Hepatocyte (in vitro differentiated cells): ENCODE measurements around the gene DDN. TPM values are rescaled to one million over a fixed set of nuclear protein-coding genes. Genes with fewer than 3 reads are reported as not detected.

Experiments
- DNase-seq: peaks from one replicate; pipeline ENCODE4 v3.0.0-alpha.2; 2016; ENCODE audit warnings: low spot score
- H2AFZ ChIP-seq: fragments of 200-600 bp; sonication (generic); 2 replicates; pipeline ENCODE4 v1.6.0; 2016; ENCODE audit warnings: antibody characterized with exemption, mild to moderate bottlenecking
- H3K27ac ChIP-seq: fragments of 200-600 bp; sonication (generic); 2 replicates; pipeline ENCODE4 v1.5.1; 2016; ENCODE audit warnings: mild to moderate bottlenecking
- H3K27me3 ChIP-seq: fragments of 200-600 bp; sonication (generic); 2 replicates; pipeline ENCODE4 v1.6.1; 2016
- H3K36me3 ChIP-seq: fragments of 200-600 bp; sonication (generic); replicated peaks from 2 replicates; pipeline ENCODE4 v1.5.1; 2016; ENCODE audit warnings: low read depth; ENCODE audit not compliant: insufficient read depth
- H3K4me1 ChIP-seq: fragments of 200-600 bp; sonication (generic); 2 replicates; pipeline ENCODE4 v1.5.1; 2016; ENCODE audit warnings: mild to moderate bottlenecking, moderate library complexity; ENCODE audit not compliant: insufficient read depth
- H3K4me2 ChIP-seq: fragments of 200-600 bp; sonication (generic); 2 replicates; pipeline ENCODE4 v1.6.0; 2016
- H3K4me3 ChIP-seq: fragments of 200-600 bp; sonication (generic); 2 replicates; pipeline ENCODE4 v1.5.1; 2016; ENCODE audit warnings: mild to moderate bottlenecking
- H3K79me2 ChIP-seq: fragments of 200-600 bp; sonication (generic); 2 replicates; pipeline ENCODE4 v1.6.0; 2017; ENCODE audit warnings: mild to moderate bottlenecking
- H3K9me2 ChIP-seq: fragments of 200-600 bp; sonication (generic); replicated peaks from 2 replicates; pipeline ENCODE4 v1.6.0; 2017; ENCODE audit warnings: mild to moderate bottlenecking; ENCODE audit not compliant: insufficient read depth
- H3K9me3 ChIP-seq: fragments of 200-600 bp; sonication (generic); 2 replicates; pipeline ENCODE4 v1.5.1; 2016; ENCODE audit warnings: low read depth, mild to moderate bottlenecking
- H4K20me1 ChIP-seq: fragments of 200-600 bp; sonication (generic); 2 replicates; pipeline ENCODE4 v1.6.0; 2016; ENCODE audit warnings: mild to moderate bottlenecking; ENCODE audit not compliant: insufficient read depth, poor library complexity, severe bottlenecking
- EZH2 ChIP-seq: fragments of 200-600 bp; sonication (generic); IDR thresholded peaks from 2 replicates; pipeline ENCODE4 v1.6.1; 2016; ENCODE audit warnings: antibody characterized with exemption, mild to moderate bottlenecking, borderline replicate concordance
- EZH2phosphoT487 ChIP-seq: fragments of 200-600 bp; sonication (generic); IDR thresholded peaks from one replicate; pipeline ENCODE4 v1.6.1; 2018; ENCODE audit warnings: antibody characterized with exemption, mild to moderate bottlenecking, low read depth, moderate library complexity; ENCODE audit not compliant: unreplicated experiment, severe bottlenecking
- WGBS: methylation state at CpG from one replicate; pipeline ENCODE4 v1.1.6; 2016; ENCODE audit warnings: low lambda C conversion rate; ENCODE audit errors: missing lambda C conversion rate; 5-methylcytosine and 5-hydroxymethylcytosine counted together
- polyA plus RNA-seq: library from polyadenylated mRNA; unstranded; fragments of >200 nt; fragmentation: Nextera tagmentation; extraction: Ambion mirVana; gene quantifications from 2 replicates; pipeline ENCODE4 v1.2.1, GENCODE V29; 2016
- total RNA-seq: library from RNA; depleted of rRNA; stranded (reverse); fragments of >200 nt; gene quantifications from 2 replicates; pipeline ENCODE4 v1.2.3, GENCODE V29; 2014
- TF ChIP-seq, protein P1 (sequence below): fragments of 200-600 bp; sonication (generic); IDR thresholded peaks from 2 replicates; pipeline ENCODE4 v1.5.1; 2016; ENCODE audit warnings: antibody characterized with exemption, mild to moderate bottlenecking; ENCODE audit not compliant: poor library complexity

DDN gene
- total and polyA plus RNA-seq, 2 experiments from 2014 or later = 0.10 TPM; not detected in 1

- Histone ChIP-seq H3K36me3 (no peaks in the 10 kb centered on the region), H3K4me1 (peaks cover 10% of the 10 kb centered on the region), H3K4me2 (no peak overlapping the region), H3K27me3 (peaks cover 89% of the 10 kb centered on the region), H3K27ac (no peak overlapping the region), H3K4me3 (no peak overlapping the region), H4K20me1 (no peaks in the 10 kb centered on the region), H2AFZ (no peak overlapping the region), H3K9me2 (no peaks in the 10 kb centered on the region), H3K9me3 (no peaks in the 10 kb centered on the region), H3K79me2 (no peaks in the 10 kb centered on the region)
- TF ChIP-seq EZH2phosphoT487 = no peak
- TF ChIP-seq EZH2 = no peak
- TF ChIP-seq, protein P1, sequence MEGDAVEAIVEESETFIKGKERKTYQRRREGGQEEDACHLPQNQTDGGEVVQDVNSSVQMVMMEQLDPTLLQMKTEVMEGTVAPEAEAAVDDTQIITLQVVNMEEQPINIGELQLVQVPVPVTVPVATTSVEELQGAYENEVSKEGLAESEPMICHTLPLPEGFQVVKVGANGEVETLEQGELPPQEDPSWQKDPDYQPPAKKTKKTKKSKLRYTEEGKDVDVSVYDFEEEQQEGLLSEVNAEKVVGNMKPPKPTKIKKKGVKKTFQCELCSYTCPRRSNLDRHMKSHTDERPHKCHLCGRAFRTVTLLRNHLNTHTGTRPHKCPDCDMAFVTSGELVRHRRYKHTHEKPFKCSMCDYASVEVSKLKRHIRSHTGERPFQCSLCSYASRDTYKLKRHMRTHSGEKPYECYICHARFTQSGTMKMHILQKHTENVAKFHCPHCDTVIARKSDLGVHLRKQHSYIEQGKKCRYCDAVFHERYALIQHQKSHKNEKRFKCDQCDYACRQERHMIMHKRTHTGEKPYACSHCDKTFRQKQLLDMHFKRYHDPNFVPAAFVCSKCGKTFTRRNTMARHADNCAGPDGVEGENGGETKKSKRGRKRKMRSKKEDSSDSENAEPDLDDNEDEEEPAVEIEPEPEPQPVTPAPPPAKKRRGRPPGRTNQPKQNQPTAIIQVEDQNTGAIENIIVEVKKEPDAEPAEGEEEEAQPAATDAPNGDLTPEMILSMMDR = no peak
- WGBS = 37% methylated on average over 10 of the region's 10 CpGs
- DNase-seq = no peak
These were observed 13.7 kb downstream of the DDN start for GRCh38 chr12:48985475-48985897.

- Histone ChIP-seq H3K27me3 (peaks cover 97% of the 10 kb centered on the region), H3K9me3 (no peaks in the 10 kb centered on the region)
These were observed 16.6 kb downstream of the DDN start for GRCh38 chr12:48982397-48983080.

DNA sequence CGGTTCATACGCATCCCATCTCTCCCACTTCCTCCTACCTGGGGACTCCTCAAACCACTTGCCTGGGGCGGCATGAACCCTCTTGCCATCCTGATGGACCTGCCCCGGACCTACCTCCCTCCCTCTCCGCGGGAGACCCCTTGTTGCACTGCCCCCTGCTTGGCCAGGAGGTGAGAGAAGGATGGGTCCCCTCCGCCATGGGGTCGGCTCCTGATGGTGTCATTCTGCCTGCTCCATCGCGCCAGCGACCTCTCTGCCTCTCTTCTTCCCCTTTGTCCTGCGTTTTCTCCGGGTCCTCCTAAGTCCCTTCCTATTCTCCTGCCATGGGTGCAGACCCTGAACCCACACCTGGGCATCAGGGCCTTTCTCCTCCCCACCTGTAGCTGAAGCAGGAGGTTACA is 17.4 kb downstream of the DDN start:
- 18% methylated on average over 13 of the region's 13 CpGs for WGBS
- peaks cover 98% of the 10 kb centered on the region for H3K27me3 ChIP-seq
- no peaks in the 10 kb centered on the region for H3K9me3 ChIP-seq
- DNase-seq = no peak
- no peak overlapping the region for H3K27ac ChIP-seq
- H3K36me3 ChIP-seq = no peaks in the 10 kb centered on the region
- no peaks in the 10 kb centered on the region for H3K9me2 ChIP-seq
- TF ChIP-seq EZH2phosphoT487 (no peak), EZH2 (no peak)
- TF ChIP-seq, protein P1 = no peak
- H3K4me3 ChIP-seq = no peak overlapping the region
- no peaks in the 10 kb centered on the region for H4K20me1 ChIP-seq
- peak overlapping the region; percentile 82 for H3K4me2 ChIP-seq
- H3K79me2 ChIP-seq = no peaks in the 10 kb centered on the region
- no peak overlapping the region for H2AFZ ChIP-seq
- H3K4me1 ChIP-seq = peaks cover 39% of the 10 kb centered on the region

More at GRCh38 chr12:48982397-48983080, 16.6 kb downstream of the DDN start:
- WGBS = 63% methylated on average over 6 of the region's 6 CpGs
- Histone ChIP-seq H3K79me2 (no peaks in the 10 kb centered on the region), H3K4me2 (no peak overlapping the region), H4K20me1 (no peaks in the 10 kb centered on the region), H3K27ac (no peak overlapping the region), H3K4me3 (no peak overlapping the region), H2AFZ (no peak overlapping the region), H3K9me2 (no peaks in the 10 kb centered on the region), H3K4me1 (peaks cover 39% of the 10 kb centered on the region), H3K36me3 (no peaks in the 10 kb centered on the region)
- no peak for TF ChIP-seq EZH2phosphoT487
- no peak for TF ChIP-seq EZH2
- TF ChIP-seq, protein P1 = no peak
- DNase-seq = no peak
